Stimulated activated naive CD4-positive, alpha-beta T cell (primary cell): ENCODE results near the gene DDI2.
"Not testable (repeated sequence)": the region's sequence is repeated elsewhere in the genome, so short reads cannot be mapped to it uniquely, and the experiment has no call there.

Experiments used
- DNase-seq, 6 experiments: peaks; one replicate each; lab custom pipeline; 2025; lab: John Stamatoyannopoulos, UW

The DDI2 gene

GRCh38 chr1:15617173-15618076, at the start of gene DDI2:
Gene DDI2, plus strand, starts transcription at chr1:15617458. Its CDS starts 213 bp downstream, at chr1:15617671.
- peak; percentile 85 to 94 (median 88) for DNase-seq

DNA sequence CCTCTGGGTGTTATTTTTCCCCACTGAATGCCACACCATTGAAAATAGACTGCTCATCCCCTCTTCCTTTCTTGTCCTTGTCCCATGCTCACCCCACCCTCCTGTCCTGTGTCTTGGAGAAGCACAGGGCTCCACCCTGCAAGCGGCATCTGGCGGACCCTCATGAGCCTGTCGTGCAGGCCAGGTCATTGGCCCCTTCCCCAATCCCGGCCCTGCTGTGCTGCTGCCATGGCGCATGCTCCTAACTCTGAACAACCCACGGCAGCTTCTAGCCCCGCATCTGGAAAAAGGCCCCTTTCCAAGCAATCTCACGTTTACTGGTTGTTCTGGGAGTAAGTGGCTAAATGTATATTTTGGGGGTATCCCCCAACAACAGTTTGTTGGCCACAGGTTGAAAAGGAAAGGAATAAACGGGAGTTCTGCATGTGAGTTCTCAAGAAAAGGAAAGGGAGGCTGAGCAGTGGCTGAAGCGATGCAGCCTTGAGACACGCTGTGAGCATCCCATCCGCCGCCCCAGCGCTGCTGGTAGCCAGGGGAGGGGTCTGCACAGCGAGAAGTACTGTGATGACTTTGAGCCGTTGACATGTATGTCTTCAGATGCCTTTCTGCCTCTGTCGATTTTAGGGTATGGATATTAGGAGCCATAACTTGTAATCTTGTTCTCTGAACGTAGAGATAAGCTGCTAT, 48.7 kb upstream of the DDI2 start:
- no peak for DNase-seq

DNA sequence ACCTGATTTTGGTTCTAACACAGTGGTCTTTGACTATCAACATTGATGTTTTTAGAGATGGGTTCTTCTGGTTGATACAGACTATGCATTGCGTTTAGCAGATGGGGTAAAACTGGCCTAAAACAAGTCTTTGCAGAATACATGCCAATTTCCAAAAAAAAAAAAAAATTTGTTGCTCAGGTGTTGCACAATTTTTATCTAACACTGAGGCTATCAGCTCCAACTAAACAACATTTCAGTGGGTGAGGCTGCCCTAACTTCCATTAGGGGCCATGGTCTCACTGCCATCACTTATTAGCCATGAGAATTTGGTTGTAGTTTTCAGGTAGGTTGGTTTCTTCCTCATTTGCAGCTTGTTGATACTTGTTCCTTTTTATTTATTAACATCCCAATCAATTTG, 46.4 kb upstream of the DDI2 start:
- no peak for DNase-seq

- no peak for DNase-seq
Measured at GRCh38 chr1:15571266-15571665, 46.0 kb upstream of the DDI2 start.

DNA sequence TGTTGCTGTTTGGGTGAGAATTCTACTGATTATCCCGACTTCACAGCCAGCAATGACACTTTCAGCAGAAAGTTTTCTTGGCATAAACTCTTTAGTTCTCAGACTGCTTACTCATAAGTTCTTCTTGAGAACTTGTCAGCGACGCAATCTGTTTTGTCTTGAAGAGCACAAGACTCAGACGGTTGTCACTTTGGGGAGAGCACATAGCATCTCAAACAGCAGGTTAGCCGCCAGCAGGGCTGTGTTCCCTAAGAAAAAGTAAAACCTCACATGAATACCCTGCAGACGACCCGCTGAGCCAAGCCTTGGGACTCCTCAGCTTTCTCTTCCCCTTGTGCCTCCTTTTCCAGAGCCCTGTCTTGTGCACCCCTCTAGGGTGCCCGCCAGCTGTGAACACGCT, 43.8 kb upstream of the DDI2 start:
- DNase-seq: no peak

DNA sequence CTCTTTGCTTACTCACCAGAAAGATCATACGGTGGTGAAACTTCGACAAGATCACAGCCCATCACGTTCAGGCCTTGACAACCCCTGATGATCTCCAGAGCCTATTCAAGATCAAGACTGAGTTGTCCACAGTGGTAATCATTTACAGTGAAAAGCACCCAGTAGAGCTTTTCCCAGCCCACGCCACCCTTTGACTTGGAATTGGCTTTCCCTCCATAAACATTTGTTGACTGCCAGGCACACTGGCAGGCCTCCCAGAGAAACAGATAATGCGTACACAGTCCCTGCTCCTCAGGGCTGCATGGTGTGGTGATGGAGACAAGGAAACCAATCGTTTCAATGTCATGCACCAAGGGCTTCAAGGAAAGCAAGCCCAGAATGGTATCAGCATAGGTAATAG, 42.5 kb upstream of the DDI2 start:
- DNase-seq: no peak

GRCh38 chr1:15575549-15576150, 41.6 kb upstream of the DDI2 start:
- DNase-seq: no peak

- DNase-seq: peak in 3 of 6 experiments; percentile 12 to 44 (median 12)
Measured at GRCh38 chr1:15577691-15578090, 39.6 kb upstream of the DDI2 start.

DNA sequence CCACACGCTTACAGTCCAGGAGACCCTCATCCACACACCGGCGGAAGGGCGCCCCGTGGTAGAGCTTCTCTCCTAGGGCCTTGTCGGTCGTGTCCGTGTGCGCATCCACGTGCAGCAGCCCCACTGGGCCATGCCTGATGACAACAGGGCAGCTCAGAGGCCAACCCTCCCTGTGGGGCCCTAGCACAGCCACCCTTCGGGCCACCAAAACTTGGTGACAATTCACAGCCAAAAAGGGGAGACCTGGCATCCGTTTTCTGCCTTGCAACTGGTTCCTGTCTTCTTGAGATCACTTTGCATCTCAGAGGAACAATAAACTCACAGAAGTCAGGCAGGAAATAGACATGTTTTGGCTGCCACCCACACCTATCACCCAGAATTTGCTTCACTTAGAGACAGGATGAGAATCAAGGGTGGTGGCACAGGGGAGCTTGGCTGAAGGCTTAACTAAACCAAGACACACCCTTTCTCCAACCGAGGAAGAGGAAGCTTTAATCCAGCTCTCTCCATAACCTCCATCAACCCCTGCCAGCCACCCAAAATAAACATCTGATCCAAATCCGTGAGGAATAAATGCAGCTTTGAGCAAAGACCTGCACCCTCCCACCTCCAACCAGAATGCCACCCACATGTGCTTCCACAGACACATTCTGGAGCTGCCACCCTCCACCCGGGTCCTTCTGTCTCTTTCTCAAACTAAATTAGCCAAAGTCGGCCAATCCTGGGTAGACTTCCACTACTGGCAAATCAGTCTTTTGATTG, 38.2 kb upstream of the DDI2 start:
- peak in 5 of 6 experiments; percentile 20 to 79 (median 73) for DNase-seq

GRCh38 chr1:15579683-15580047, 37.6 kb upstream of the DDI2 start:
- DNase-seq: no peak

DNA sequence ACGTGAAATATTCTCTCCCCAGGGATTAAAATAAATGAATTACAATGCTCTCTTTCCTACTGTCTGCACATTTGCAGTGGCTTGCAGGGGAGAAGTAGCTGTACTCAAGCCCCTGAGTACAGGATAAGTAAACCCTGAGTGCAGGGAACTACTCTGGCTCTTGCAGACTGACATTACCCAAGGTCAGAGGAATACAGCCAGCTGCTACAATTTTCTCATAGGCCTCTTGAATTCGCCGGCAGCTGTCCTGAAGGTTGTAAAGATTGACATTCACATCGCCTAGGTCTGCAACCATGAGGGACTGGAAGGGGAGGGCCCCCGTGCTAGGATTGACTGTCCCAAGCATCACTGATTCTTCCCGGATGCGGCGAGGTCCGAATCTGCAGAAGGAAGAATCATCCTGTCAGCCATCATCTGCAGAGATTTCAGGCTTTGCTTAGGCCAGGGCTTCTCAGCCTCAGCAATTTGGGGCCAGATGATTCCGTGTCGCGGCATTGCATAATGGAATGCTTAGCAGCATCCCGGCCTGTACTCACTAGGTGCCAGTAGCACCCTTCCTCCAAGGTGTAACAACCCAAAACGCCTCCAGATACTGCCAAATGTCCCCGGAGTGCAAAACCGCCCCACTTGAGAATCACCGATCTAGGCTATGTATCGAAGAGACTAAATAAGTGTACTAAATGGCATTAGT, 34.1 kb upstream of the DDI2 start:
- no peak for DNase-seq

GRCh38 chr1:15584489-15585363, 32.5 kb upstream of the DDI2 start, which contains the start of gene AGMAT:
Gene AGMAT, minus strand, starts transcription at chr1:15585051. Its CDS starts 84 bp downstream, at chr1:15584967.
- DNase-seq: peak in 5 of 6 experiments; percentile 29 to 72 (median 45)

DNA sequence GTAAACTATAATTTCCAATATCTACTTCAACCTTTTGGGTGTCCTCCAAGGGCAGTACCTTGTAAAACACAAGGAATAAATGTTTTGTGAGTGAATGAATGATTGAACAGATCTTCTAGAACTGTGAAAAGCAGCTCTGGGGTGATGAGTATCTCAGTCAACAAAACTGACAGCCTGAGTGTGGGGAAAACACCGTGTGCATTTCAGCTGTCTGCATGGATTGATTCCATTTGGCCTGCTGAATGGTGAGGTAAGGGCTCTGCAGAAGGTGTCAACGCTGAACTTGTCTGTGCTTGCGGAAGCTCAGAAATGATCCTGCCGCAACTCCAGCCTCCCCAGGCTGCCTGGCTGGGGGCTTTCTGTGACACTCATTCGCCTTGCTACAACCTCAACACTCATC, 25.0 kb upstream of the DDI2 start:
- no peak for DNase-seq

DNA sequence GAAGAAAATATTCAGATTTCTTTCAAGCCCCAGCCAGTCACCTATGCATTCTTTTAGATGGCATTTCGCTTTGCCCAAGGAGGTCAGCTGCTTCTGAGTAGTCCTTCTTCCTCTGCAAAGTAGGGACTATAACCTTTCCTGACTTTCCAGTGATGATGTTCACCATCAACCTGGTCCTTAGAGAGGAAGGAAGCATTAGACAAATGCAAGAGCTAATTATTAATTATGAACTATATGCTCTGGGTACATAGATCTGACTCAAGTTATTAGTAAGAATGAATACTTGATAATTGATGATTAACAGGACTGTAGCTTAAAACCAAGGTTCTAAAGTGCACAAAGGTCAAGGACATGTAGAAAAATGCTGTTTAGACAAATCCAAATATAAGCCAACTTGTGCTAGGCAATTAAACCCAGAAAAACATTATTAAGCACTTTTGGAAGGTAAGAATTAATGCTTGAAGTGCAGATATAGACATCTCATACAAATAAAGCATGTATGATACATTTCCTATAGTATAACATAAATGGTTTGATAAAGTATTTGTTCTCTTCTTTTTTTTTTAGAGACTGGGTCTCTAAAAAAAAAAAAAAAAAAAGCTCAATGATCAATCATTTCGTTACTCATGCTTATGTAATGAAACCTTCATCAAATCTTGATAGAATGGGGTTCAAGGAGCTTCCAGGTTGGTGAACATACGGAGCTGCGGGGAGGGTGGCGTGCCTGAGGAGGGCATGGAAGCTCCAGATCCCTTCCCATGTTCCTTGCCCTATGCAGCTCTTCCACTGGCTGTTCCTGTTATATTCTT, 21.2 kb upstream of the DDI2 start:
- no peak for DNase-seq

- DNase-seq: no peak
Measured at GRCh38 chr1:15598436-15598835, 18.8 kb upstream of the DDI2 start.

DNA sequence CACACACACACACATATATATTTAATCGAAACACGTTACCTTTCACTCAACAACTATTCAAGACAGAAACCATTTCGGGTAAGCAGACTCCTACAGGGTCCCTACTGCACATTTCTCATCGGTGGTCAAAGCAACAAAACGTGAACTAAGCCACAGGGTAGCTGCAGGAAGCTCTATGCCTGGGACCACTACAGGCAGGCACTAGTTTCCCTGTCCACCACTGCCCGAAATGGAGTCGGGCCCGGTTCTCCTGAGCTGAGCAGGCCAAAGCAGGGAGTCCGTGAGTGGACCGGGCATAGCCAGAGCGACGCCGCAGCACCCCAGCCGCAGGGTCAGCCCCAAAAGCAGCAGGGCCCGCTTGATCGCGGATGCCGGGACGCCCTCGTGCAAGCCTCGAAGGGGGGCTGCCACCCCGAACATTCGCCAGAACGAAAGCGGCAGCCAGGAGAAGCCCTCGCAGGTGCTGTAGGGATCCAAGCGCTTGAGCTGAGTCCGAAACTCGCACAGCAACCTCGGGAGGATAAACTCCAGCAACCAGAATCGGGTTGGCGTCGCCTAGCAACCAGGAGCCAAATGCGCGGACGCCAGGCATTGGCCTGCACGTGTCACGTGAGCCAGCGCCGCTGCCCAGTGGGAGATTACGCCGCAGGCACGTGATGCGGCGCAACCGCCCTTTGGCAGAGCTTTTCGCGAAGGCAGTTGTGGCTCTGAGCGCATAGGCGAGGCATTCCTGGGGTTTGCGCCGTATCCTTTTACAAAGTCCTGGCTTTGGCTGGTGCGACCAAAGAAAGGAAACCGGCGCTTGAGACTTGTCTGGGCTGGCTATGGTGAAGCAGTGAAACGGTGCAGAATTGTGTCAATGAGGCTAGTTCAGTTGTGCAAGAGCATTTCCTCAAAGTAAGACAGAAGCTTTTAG, 13.9 kb upstream of the DDI2 start:
- DNase-seq: peak; percentile 86 to 94 (median 89)

DNA sequence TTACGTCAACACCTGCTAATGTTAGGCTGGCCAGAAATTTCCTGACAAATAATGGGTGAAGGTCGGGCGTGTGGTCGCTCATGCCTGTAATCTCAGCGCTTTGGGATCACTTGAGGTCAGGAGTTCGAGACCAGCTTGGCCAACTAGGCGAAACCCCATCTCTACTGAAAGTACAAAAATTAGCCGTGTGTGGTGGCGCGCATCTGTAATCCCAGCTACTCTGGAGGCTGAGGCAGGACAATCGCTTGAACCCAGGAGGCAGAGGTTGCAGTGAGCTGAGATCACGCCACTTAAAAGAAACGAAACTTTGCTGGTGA, 13.3 kb upstream of the DDI2 start:
- DNase-seq: not testable (repeated sequence)

- DNase-seq: not testable (repeated sequence)
Measured at GRCh38 chr1:15604400-15604799, 12.9 kb upstream of the DDI2 start.
